ENCODE data around the gene CTNNBIP1.
A peak's percentile ranks its signal among the peaks of the same experiment; 100 is the strongest.

Gene CTNNBIP1

DNA sequence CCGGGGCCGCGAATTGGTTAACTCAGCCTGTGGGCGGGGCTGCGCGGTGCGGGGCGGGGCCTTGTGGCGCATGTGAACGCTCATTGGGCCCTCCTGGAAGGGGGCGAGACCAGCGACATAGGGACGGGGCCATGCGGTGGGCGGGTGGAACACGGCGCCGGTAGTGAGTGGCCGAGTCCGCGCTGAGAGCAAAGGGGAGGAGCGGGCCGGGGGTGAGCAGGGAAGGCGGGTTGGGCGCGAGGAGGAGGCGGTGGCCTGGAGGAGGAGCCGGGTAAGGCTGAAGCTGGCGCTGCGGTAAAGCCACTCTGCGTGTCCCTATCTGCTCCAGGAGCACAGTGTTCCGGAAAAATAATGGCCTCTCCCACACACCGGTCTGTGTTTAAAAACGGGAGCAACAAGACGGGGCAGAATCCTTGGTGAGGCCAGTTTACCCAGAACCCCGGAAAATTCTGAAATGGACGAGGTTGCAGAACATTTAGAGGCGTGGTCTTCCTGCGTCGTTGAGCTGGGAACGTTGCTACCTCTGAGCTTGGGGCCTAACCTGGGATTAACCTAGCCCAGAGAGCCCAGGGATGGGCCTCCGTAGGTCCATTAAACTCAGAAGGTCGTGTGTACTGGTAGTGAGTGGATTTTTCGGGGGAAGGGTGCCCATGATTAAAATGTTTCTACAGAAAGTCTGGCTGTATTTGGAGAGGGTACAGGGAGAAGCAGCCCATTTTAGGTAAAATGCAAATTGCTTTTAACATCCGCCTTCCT is 532 bp upstream of the CTNNBIP1 start (continued):
- TF ChIP-seq ZBTB20 (tag by site-specific recombination; IDR thresholded peaks at IDR 0.05) (peak; percentile 82), ZNF311 (tag by site-specific recombination; IDR thresholded peaks at IDR 0.05; ENCODE audit: borderline replicate concordance) (no peak), GLI2 (tag by site-specific recombination; IDR thresholded peaks at IDR 0.05; ENCODE audit: borderline replicate concordance, low read depth) (no peak), ZNF670 (tag by site-specific recombination; IDR thresholded peaks at IDR 0.05; ENCODE audit: low read depth) (no peak), ZNF610 (tag by site-specific recombination; IDR thresholded peaks at IDR 0.05; ENCODE audit: borderline replicate concordance) (0 out of 2 replicates have a peak, but pooled peaks have one; percentile 11), ZFP37 (tag by site-specific recombination; IDR thresholded peaks at IDR 0.05) (no peak), ZNF16 (tag by site-specific recombination; IDR thresholded peaks at IDR 0.05; ENCODE audit: low read depth) (no peak), BCL11A (tag by site-specific recombination; IDR thresholded peaks at IDR 0.05; ENCODE audit: low read depth) (no peak), ZNF776 (tag by site-specific recombination; IDR thresholded peaks at IDR 0.05; ENCODE audit: borderline replicate concordance) (no peak), ZNF621 (tag by site-specific recombination; IDR thresholded peaks at IDR 0.05) (no peak), TRIM28 (IDR thresholded peaks at IDR 0.05; ENCODE audit: borderline replicate concordance, low read length) (peak; percentile 69; the same call in 1 of the 2 replicates), ZNF274 (IDR thresholded peaks at IDR 0.05; ENCODE audit: low read length) (no peak), ZNF274 (tag by site-specific recombination; IDR thresholded peaks at IDR 0.05; ENCODE audit: borderline replicate concordance) (no peak), SP2 (tag by site-specific recombination; IDR thresholded peaks at IDR 0.05) (peak; percentile 97), ZFP3 (tag by site-specific recombination; IDR thresholded peaks at IDR 0.05; ENCODE audit: low read depth) (no peak), ZNF211 (tag by site-specific recombination; IDR thresholded peaks at IDR 0.05; ENCODE audit: low read depth) (no peak), ZNF416 (tag by site-specific recombination; IDR thresholded peaks at IDR 0.05) (no peak), ZNF521 (tag by site-specific recombination; IDR thresholded peaks at IDR 0.05) (no peak), ZNF830 (tag by site-specific recombination; IDR thresholded peaks at IDR 0.05; ENCODE audit: low read depth) (no peak), ZNF510 (tag by site-specific recombination; IDR thresholded peaks at IDR 0.05; ENCODE audit: insufficient replicate concordance) (no peak), HOXA7 (CRISPR knock-in tag; IDR thresholded peaks at IDR 0.05; ENCODE audit: borderline replicate concordance) (no peak)
- TF ChIP-seq, protein P1, sequence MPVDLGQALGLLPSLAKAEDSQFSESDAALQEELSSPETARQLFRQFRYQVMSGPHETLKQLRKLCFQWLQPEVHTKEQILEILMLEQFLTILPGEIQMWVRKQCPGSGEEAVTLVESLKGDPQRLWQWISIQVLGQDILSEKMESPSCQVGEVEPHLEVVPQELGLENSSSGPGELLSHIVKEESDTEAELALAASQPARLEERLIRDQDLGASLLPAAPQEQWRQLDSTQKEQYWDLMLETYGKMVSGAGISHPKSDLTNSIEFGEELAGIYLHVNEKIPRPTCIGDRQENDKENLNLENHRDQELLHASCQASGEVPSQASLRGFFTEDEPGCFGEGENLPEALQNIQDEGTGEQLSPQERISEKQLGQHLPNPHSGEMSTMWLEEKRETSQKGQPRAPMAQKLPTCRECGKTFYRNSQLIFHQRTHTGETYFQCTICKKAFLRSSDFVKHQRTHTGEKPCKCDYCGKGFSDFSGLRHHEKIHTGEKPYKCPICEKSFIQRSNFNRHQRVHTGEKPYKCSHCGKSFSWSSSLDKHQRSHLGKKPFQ (tag by site-specific recombination; IDR thresholded peaks at IDR 0.05) = no peak
- TF ChIP-seq, protein P2, sequence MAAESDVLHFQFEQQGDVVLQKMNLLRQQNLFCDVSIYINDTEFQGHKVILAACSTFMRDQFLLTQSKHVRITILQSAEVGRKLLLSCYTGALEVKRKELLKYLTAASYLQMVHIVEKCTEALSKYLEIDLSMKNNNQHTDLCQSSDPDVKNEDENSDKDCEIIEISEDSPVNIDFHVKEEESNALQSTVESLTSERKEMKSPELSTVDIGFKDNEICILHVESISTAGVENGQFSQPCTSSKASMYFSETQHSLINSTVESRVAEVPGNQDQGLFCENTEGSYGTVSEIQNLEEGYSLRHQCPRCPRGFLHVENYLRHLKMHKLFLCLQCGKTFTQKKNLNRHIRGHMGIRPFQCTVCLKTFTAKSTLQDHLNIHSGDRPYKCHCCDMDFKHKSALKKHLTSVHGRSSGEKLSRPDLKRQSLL (tag by site-specific recombination; IDR thresholded peaks at IDR 0.05) = no peak
- TF ChIP-seq, protein P3, sequence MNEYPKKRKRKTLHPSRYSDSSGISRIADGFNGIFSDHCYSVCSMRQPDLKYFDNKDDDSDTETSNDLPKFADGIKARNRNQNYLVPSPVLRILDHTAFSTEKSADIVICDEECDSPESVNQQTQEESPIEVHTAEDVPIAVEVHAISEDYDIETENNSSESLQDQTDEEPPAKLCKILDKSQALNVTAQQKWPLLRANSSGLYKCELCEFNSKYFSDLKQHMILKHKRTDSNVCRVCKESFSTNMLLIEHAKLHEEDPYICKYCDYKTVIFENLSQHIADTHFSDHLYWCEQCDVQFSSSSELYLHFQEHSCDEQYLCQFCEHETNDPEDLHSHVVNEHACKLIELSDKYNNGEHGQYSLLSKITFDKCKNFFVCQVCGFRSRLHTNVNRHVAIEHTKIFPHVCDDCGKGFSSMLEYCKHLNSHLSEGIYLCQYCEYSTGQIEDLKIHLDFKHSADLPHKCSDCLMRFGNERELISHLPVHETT (tag by site-specific recombination; IDR thresholded peaks at IDR 0.05) = no peak
- TF ChIP-seq, protein P4, sequence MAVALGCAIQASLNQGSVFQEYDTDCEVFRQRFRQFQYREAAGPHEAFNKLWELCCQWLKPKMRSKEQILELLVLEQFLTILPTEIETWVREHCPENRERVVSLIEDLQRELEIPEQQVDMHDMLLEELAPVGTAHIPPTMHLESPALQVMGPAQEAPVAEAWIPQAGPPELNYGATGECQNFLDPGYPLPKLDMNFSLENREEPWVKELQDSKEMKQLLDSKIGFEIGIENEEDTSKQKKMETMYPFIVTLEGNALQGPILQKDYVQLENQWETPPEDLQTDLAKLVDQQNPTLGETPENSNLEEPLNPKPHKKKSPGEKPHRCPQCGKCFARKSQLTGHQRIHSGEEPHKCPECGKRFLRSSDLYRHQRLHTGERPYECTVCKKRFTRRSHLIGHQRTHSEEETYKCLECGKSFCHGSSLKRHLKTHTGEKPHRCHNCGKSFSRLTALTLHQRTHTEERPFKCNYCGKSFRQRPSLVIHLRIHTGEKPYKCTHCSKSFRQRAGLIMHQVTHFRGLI (tag by site-specific recombination; IDR thresholded peaks at IDR 0.05) = peak; percentile 85
- TF ChIP-seq, protein P5, sequence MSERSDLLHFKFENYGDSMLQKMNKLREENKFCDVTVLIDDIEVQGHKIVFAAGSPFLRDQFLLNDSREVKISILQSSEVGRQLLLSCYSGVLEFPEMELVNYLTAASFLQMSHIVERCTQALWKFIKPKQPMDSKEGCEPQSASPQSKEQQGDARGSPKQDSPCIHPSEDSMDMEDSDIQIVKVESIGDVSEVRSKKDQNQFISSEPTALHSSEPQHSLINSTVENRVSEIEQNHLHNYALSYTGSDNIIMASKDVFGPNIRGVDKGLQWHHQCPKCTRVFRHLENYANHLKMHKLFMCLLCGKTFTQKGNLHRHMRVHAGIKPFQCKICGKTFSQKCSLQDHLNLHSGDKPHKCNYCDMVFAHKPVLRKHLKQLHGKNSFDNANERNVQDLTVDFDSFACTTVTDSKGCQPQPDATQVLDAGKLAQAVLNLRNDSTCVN (tag by site-specific recombination; optimal IDR thresholded peaks at IDR 0.05) = peak; percentile 72
- TF ChIP-seq, protein P6, sequence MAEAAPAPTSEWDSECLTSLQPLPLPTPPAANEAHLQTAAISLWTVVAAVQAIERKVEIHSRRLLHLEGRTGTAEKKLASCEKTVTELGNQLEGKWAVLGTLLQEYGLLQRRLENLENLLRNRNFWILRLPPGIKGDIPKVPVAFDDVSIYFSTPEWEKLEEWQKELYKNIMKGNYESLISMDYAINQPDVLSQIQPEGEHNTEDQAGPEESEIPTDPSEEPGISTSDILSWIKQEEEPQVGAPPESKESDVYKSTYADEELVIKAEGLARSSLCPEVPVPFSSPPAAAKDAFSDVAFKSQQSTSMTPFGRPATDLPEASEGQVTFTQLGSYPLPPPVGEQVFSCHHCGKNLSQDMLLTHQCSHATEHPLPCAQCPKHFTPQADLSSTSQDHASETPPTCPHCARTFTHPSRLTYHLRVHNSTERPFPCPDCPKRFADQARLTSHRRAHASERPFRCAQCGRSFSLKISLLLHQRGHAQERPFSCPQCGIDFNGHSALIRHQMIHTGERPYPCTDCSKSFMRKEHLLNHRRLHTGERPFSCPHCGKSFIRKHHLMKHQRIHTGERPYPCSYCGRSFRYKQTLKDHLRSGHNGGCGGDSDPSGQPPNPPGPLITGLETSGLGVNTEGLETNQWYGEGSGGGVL (tag by site-specific recombination; IDR thresholded peaks at IDR 0.05) = no peak
- TF ChIP-seq, protein P7, sequence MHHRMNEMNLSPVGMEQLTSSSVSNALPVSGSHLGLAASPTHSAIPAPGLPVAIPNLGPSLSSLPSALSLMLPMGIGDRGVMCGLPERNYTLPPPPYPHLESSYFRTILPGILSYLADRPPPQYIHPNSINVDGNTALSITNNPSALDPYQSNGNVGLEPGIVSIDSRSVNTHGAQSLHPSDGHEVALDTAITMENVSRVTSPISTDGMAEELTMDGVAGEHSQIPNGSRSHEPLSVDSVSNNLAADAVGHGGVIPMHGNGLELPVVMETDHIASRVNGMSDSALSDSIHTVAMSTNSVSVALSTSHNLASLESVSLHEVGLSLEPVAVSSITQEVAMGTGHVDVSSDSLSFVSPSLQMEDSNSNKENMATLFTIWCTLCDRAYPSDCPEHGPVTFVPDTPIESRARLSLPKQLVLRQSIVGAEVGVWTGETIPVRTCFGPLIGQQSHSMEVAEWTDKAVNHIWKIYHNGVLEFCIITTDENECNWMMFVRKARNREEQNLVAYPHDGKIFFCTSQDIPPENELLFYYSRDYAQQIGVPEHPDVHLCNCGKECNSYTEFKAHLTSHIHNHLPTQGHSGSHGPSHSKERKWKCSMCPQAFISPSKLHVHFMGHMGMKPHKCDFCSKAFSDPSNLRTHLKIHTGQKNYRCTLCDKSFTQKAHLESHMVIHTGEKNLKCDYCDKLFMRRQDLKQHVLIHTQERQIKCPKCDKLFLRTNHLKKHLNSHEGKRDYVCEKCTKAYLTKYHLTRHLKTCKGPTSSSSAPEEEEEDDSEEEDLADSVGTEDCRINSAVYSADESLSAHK (tag by site-specific recombination; IDR thresholded peaks at IDR 0.05) = no peak

All from HEK293 (cell line).